GM21825 (cell line): ENCODE results near the gene MICU1.
"Not testable (repeated sequence)": the region's sequence is repeated elsewhere in the genome, so short reads cannot be mapped to it uniquely, and the experiment has no call there.

Source experiments
- ATAC-seq: cut with Tn5 transposase; IDR thresholded peaks from one replicate; pipeline ENCODE4 v1.9.1; 2021; ENCODE audit warnings: mild to moderate bottlenecking, moderate library complexity; ENCODE audit not compliant: unreplicated experiment

The MICU1 gene

DNA sequence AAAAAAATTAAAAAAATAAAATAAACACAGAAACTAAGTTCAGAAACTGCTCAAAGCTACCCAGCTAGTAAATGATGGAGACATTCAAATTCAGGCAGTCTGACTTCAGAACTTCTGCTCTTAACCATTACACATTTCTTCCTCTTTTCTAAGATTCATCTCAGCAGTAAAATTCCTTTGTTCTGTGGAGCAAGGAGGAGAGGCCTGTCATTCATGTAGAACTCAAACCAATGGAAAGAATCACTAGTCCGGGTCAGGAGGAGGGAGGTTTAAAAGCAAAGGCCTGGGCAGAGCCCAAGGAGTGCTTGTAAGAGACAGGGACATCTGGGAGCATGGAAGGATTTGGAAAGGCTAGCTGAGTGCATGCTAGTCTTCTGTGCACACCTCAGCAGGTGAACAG lies 233.3 kb downstream of the MICU1 start:
- ATAC-seq: no peak

DNA sequence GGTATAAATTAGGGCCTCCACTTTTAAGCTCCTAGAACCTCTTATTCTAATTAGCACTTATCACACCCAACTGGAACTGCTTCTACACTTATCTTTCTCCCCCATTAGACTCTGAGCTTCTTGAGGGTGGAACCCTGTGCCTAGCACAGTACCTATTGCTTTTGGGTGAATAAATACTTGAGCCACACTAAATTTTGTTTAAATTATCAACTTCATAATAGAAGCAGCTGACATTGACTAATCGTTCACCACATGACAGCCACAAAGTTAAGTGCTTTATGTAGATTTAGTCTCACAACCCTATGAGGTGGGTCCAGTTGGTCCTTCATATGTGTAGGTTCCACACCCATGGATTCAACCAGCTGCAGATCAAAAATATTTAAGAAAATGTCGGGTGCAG lies 235.1 kb downstream of the MICU1 start:
- ATAC-seq: no peak

DNA sequence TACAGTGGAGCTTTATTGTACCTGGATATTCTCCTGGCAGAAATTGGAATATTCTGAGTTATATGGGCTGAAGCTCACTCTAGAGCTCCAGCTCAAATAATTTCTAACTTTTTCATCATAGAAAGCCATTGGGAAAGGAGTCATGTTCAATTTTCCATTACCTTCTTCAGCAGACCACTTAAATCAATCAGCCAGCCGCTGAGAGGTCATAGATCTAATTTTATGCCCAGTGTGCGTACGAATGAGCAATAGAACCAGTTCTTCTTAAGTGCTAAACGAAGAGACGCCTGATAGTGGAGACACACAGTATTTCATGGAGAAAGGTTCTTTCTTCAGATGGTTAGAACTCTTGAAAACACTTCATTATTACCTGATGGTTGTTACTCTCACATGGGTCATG lies 236.2 kb downstream of the MICU1 start:
- no peak for ATAC-seq

DNA sequence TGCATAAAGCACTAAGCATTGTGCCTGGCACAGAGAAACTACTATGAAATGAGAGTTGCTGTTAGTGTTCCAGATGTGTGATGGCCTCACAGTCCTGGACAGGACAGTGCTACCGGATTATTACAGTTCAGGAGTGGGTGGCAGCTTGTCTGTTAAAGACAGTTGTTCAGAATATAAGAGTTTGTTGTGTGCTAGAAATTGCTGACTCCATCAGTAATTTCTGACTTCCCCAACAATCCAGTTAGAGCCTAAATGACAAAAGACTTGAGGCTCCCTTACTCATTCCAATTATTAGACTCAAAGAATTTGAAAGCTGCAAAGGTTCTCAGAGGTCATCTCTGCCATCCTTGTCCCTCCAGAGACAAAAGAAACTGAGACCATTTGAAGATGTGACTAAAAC lies 236.9 kb downstream of the MICU1 start:
- no peak for ATAC-seq

DNA sequence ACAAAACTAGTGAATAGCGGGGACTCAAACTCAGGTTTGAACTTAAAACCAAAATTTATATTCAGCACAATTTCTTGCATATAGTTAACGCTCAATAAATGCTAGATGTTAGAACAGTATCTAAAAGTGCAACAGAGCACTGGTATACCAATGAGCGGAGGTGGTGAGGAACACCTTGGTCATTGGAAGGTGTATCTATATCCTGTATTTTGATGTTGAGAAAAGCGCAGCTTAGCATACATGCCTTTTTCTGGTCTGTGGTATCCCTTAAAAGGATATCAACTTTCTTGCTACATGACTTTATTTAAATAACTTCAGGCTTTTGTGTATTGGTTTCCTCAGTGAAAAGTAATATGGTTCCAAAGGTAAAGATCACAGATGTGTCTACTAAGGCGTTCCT lies 237.8 kb downstream of the MICU1 start:
- no peak for ATAC-seq

DNA sequence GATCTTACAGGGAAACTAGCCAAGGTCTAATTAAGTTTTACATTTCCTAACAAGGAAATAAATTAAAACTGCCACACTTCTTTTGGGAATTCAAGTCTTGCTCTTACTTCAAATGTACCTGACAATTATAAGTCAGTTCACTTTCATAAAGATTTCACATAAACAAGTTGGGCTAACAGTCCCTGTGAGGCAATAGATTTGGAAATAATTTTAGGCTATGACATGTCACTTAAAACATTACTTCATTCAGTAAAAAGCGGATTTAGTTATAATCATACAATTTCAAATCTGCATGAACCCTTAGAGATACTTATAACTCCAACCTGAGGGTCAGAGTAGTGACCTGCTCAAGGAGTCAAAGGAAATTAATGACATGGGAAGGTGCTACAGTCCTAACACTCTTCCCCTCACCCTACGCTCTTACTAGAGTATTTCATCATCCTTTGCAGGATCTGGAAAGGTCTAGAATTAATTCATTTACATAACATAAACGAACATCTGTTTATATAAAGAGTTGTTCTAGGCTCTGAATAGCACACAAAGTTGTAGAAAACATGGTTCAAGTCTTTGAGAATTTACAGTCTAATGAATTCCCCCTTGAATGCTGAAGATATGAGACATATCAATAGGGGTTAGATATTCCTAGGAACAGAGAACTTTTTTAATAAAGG lies 238.8 kb downstream of the MICU1 start:
- ATAC-seq: no peak

DNA sequence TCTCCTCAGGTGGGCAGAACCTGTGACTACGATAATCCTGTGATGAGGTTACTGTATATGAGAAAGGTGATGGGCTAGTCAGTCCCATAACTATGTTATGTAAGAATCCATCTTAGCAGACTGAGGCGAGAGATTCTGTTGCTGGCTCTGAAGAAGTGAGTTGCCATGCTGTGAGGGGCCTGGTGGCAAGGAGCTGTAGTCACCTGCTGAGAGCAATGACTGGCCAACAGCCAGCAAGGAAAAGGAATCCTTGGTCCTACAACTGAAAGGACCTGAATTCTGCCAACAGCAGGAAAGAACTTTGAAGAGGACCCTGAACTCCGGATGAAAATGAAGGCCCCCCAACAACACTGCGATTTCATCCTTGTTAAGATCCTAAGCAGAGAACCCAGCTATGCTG lies 240.2 kb downstream of the MICU1 start:
- no peak for ATAC-seq

DNA sequence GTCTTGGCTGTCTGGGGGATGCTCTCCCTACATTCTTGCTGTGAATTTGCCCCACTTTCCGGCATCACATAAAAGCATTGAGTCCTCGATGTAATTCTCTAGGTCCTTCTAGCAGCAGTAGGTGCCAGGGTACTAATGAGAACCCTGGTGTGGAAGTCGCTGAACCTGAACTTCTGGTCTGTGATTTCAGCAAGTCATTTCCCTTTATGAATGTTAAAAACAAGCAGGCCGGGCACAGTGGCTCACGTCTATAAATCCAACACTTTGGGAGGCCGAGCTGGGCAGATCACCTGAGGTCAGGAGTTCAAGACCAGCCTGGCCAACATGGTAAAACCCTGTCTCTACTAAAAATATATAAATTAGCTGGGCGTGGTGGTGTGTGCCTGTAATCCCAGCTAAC lies 240.9 kb downstream of the MICU1 start:
- ATAC-seq: not testable (repeated sequence)

DNA sequence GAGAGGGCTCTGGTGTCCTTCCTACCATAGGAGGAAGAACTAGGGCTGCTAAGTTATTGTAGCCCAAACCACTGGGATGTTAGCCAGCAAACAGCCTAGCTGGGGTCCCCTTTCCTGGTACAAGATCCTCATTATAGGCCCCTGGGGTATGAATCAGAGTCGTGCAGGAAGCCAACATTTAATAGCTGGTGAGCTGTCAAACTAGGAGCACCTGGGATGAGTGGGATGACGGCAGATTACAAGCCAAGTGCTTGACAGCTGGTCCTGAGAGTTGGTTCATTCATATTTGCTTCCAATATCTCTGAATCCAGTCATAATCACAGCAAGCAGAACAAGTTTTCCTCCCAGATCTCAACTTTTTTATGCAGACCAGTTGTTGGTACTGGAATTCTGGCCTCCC lies 246.1 kb downstream of the MICU1 start:
- no peak for ATAC-seq

DNA sequence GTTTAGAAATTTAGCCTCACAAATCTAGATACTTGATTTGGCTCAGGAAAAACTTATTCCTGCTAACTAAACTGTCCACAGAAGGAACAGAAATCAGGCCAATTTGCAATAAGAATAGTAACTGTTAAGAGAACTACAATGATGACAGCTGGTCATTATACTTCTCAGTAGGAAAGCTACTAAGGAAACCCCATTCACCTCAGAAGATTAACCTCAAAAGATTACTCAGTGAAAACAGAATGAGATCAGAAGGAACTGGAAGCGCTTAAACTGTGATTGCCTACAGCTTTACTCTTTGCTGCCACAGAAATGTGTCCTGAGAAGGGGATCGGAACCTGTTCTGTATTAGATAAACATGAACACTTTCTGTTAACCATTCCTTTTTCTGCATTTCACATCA lies 246.8 kb downstream of the MICU1 start:
- no peak for ATAC-seq

DNA sequence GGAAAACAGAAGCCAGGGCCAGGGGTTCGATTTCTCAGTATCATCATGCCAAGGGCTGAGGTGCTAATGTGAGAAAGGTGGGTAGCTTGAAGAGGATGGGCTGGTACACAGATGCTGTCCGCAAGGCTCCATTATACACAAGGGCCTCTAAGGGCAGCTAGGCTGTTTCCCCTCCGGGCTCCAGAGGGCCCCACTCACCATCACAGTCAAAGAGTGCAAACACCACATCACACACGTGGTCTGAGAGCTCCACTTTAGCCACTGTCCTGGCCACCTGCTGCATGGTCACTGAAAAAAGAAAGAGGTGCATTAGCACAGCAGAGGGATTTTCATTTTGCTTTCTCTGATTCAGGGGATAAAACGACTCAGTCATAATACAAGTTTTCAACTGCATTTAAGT lies 250.3 kb downstream of the MICU1 start:
- ATAC-seq: no peak

DNA sequence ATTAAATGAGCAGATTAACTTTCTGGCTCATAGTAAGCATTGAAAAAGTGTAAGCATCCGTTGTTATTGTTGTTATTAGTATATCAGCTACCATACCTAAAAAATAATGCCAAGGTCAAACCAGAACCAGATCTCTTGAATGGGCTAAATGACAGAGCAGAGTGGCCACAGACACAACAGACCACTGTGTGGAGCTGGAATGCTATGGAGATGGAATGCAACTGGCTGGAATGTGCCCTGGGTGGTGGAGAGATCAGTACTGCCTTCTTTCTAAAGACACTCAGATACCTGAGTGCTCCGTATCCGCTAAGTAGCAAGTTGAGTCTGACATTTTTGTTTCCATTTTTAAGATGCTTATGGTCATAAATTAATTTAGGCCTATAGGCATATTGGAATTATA lies 250.7 kb downstream of the MICU1 start:
- no peak for ATAC-seq

DNA sequence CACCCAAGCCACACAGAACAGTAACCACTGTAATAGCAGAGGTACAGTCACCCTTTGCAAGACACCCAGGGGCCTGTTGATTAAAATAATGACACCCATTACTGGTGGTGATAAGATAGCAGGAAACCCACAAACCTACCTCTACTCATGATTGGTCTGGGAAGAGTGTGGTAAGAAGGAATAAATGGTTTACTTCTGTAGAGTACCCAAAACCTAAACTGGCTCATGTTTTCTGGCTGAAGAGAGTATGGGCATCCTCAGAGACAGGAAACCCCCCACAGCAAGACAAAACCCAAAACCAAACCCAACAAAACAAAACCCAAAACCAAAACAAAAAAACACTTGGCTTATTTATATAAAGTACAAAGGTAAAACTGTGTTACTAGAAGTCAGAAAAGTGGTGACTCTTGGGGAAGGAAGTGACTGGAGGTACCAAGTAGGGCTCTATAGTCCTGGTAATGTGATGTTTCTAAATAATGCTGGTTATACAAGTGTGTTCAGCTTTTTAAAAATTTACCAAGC lies 255.6 kb downstream of the MICU1 start:
- no peak for ATAC-seq

DNA sequence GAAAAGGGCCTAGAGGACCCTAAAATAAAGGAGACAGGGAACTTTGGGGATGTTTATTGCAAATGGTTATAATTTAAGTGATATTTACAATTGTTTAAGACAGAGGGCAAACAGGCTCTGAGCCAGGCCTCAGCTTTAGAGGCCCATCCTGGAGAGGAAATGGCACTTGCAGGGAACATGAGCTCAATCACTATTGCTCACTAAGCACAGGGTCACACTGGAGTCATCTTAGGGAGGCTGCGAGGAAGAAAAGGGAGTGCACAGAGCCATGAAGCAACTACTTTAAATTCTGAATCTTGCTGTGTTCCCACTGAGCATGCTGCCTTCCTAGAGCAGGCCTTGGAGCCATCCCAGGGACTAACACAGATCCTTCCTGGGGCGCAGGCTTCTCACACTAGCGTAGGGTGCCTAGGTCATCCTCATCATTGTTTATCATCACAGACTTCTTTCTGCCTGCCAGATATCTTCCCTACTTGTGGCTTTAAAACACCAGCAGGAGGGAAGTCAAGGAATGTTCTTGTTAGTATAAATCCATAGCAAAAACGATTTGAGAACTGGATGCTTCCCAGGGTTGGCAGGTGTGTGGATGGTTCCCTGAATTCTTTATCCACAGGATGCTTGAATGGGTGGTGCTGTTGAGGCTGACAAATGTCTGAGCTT lies 258.4 kb downstream of the MICU1 start:
- ATAC-seq: no peak

DNA sequence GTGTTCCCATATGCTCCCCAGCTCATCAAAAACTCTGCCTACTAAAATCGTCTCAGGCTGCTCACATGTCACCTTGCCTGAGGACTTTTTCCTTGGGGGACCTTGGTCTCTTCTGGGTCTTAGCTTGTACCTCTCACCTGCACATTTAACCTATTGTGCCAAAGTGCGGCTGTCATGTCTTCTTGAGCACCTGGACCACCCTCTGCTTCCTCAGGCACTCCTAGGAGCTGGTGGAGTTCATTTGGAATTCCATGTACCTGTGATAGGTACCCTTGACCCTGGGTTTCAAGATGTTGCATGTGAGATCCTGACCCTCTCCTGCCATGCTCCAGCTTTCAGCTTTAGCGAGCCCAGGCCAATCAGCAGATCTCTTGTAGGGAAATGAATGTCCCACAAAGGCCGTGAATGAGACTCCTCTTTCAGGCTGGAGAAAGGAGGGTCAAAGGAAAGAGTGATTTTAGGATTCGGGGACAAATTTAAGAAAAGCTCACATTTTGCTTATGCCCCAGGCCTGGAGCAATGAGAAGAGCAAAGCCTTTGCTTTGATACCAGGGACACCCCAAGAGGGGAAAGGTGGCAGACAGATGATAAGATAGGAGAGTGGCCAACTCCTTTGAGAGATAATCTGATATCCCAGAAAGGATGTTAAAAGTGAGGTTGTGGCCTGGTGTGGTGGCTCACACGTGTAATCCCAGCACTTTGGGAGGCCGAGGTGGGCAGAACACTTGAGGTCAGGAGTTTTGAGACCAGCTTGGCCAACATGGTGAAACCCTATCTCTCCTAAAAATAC lies 260.6 kb downstream of the MICU1 start:
- no peak for ATAC-seq

DNA sequence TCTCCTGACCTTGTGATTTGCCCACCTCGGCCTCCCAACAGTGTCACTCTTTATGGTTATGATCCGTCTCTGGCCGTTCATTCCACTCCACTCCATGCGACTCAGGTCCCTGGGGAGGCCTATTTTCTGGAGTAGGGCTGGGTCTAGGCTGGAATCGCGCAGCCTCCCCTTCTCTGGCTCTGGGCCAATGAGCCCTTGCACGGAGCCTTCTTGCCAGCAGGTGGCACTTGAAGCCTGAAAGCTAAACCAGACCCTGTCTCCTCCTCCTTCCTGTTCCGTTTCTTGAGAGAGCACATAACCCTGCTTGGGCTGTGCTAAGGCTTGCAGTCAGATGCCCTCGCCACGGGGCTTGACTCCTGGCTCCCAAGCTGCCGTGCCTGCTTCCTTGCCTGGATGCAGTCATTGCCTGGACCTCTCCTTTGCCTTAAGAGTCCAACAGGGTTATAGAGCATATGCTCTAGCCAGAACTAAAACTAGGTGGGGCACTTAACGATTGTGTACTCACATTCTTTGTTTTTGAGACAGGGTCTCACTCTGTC lies 261.6 kb downstream of the MICU1 start:
- ATAC-seq: peak; percentile 81

DNA sequence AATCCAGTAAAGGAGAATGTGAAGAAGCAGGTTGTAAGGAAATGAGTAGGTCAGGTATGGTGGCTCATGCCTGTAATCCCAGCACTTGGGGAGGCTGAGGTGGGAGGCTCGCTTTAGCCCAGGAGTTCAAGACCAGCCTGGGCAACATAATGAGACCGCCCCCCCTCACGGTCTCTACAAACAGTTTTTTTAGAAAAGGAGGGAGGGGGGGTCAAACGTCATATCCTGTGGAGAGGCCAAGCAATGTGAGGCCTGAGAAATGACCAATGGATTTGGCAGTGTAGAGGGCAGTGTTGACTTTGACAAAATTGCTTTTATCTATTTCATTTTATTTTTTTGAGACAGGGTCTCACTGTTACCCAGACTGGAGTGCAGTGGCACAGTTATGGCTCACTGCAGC lies 268.9 kb downstream of the MICU1 start:
- ATAC-seq: no peak

DNA sequence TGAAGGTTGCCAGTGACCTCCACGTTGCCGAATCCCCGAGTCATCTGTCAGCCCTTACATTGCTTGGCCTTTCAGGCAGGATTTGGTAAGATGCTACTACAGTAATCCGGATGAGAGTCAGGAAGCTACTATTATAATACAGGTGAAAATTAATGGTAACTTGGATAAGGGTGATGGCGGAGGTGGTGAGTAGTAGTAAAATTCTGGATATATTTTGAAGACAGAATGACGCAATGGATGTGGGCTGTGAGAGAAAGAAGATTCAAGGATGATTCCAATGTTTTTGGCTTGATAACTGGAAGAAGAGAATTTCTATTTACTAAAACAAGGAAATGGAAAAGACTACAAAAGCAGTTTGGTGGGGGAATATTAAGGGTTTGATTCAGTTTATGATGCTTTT lies 269.8 kb downstream of the MICU1 start:
- ATAC-seq: no peak

DNA sequence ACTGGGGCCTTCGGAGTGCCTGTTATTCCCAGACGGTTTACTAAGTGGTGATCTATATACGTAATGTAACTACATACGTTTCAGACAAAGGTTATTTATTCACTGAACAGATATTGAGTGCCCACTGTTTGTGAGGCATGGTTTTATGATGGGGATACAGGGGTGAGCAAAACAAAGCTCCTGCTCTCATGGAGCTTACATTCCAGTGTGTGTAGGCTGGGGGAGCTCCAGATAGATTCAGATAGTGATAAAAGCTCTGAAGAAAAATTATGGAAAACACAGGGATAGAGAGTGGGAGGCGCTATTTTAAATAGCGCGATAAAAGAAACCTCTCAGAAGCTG lies 270.7 kb downstream of the MICU1 start:
- peak; percentile 1 for ATAC-seq

DNA sequence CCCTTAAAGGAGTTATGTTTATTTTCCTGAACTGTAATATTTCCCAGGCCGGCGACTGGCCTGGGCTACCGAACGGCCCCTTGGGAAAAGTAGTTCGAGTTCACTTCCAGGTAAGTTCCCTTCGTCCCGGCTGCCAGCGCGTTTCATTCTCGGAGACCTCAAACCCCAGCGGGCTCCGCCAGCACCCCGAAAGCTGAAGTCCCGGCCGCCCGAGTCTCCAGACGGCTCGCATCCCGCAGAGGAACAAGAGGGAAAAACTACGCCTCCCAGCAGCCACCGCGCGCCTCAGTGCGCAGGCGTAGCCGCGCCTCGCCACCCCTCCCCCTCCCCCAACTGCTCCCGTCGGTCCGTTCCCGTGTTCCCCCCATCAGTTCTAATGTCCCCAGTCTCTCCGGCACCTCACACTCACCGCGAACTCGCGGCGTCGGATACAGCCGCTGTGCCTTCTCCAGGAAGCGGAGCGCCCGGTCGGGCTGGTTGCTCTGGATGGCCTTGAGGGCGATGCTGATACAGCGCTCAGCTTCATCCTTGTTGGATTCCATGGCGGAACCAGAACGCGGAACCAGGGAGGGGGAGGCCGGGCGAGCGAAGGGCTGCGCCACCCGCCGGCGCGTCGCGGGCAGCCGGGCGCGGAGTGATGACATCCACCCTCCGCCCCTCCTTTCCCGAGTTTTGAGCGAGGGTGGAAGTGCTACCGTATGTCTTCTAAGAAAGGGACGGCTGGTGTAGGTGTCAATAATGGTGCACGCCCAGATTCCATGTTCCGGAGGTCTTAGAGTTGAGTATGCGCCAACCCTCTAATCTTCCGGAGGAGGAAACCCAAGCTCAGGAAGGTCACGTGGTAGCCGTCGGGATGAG lies 271.3 kb downstream of the MICU1 start, which contains the start of gene DNAJB12:
Gene DNAJB12, minus strand, starts transcription at position 564 of the 858 bp plus-strand sequence. Its CDS starts 22 bp downstream, at position 542.
- peak; percentile 60 for ATAC-seq

DNA sequence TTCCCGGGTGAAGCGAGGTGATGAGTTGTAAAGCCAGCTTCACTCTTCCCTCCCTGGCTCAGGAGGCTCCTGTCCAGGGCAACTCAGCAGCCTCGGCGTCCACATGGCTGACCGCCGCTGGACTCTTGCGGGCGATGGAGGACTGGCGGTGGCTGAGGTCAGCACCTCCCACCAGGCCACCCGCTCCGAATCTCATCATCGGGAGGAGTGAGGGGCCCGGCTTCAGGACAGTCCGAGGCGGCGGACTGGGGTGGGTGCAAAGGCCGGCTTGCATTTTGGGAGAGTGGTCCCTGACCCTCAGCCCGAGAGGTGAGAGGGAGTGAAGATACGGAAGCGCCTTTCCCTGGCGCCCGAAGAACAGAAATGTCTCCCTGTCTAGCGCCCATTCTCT lies 271.9 kb downstream of the MICU1 start:
- peak; percentile 6 for ATAC-seq
